Activated naive CD4-positive, alpha-beta T cell treated with anti-CD3 and anti-CD28 coated beads, Interleukin-2, amount 50 U/mL, for 72 hours (primary cell): ENCODE results near the gene ARHGAP32. TPM values are rescaled to one million over a fixed set of nuclear protein-coding genes. Genes with fewer than 3 reads are reported as not detected.
A peak's percentile ranks its signal among the peaks of the same experiment; 100 is the strongest.

ENCODE experiments used
- ATAC-seq, 2 donors: fragments of 150-1000 bp; cut with Tn5 transposase; 2 replicates each; pipeline ENCODE4 v1.10.0; 2021; ENCODE audit warnings: mild to moderate bottlenecking in 2 of 2, moderate library complexity in 2 of 2
- DNase-seq, 2 donors: peaks; one replicate each; pipeline ENCODE4 v3.0.0; 2021 to 2022; ENCODE audit warnings: low spot score in 2 of 2
- H3K27ac Mint-ChIP-seq, 2 donors: one replicate each; pipeline ENCODE4 v1.8.0; 2022; ENCODE audit warnings: mild to moderate bottlenecking in 2 of 2, mixed read lengths in 2 of 2
- H3K36me3 Mint-ChIP-seq, 2 donors: one replicate each; pipeline ENCODE4 v1.8.0; 2022; ENCODE audit warnings: mixed read lengths in 2 of 2
- H3K9me3 Mint-ChIP-seq, 2 donors: one replicate each; pipeline ENCODE4 v1.8.0; 2022; ENCODE audit warnings: mixed read lengths in 2 of 2
- total RNA-seq, 2 donors: library from RNA; stranded (reverse); gene quantifications; one replicate each; pipeline ENCODE4 v1.2.3, GENCODE V29; 2022

The ARHGAP32 gene
- total RNA-seq: 10 to 100 TPM in 1 of 2 donors, 1 to 10 TPM in 1; 9.7 to 13.4 TPM

DNA sequence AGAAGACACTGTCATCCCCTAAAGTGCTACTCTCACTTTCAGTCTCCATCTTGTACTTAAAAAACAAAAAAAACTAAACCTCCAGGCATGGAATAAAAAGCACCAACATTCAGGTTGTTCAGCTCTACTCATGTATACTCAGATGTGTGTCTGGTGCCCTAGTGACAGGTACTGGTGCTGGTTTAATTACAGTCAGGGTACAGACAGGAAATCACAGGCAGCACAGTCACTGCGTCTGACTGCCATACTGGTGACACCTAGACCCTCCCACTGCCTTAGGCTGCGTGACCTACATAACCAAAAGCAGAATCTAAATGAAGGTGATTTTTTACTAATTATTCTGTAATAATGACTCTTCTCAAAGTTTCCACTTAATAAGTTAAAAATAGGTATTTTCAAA is at the start of gene ARHGAP32:
Gene ARHGAP32 (minus strand): TSS at position 176 of the 400 bp plus-strand sequence. CDS start 127 bp downstream, at position 49.
- ATAC-seq (peak; percentile 69 to 78), DNase-seq (no peak)
- no peak within 1 kb of the TSS for H3K27ac Mint-ChIP-seq
- no peaks in the 10 kb centered on the region for H3K36me3 Mint-ChIP-seq
- H3K9me3 Mint-ChIP-seq: peaks cover 0 to 1% of the 10 kb centered on the region in 2 donors

DNA sequence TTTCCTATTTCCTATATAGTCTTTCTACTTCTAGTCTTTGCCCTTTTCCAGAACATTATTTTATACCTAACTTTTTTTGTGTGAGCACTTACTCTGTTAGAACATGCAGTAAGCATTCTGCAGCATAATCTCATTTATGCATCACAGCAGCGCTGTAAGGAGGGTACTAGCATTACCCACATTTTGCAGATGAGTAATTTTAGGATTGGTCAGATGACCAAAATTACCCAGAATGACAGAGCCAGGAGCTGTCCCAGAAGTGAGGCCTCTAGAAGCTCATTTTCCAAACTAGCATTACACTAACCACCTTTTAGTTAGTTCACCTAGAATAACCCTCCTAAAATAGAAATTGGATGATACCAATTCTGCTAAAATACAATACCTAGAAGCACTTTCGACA is 47.1 kb upstream of the ARHGAP32 start:
- peak; percentile 69 to 77 for ATAC-seq
- DNase-seq: no peak
- Mint-ChIP-seq H3K27ac (no peak overlapping the region), H3K36me3 (no peaks in the 10 kb centered on the region), H3K9me3 (peaks cover 0 to 4% of the 10 kb centered on the region in 2 donors)

DNA sequence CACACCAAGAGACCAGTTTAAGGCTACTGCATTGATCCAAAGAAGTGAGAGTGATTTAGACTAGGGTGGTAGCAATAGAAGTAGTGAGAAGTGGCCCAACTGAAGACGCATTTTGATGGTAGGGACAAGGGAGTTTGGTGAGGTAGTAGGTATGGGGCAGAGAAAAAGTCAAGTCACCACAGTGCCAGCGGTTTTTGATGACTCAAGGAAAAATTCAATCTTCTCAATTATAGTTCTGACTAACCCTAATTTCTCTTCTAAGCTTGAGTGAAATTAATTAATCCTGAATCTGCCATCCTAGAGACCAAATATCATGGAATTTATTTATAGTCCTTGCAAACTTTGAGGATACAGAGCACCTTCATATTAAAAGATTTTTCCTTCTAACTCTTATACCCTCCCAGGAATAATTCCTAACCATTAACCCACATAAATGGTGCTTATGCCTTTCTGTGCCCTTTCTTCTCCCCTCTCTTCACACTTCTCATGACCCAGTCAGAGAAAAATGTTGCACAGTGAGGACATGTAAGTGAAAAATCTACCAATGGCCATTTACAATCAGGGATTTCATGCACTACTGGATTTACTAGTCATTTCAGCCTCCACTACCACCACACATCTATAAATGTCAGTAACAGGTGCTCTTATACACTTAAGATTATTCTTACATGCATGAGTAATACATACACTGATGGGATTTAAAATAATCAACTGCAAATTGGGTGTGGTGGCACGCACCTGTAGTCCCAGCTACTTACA is 45.9 kb upstream of the ARHGAP32 start:
- Mint-ChIP-seq H3K9me3 (peaks cover 0 to 4% of the 10 kb centered on the region in 2 donors), H3K36me3 (no peaks in the 10 kb centered on the region), H3K27ac (no peak overlapping the region)
- ATAC-seq (no peak), DNase-seq (no peak)

DNA sequence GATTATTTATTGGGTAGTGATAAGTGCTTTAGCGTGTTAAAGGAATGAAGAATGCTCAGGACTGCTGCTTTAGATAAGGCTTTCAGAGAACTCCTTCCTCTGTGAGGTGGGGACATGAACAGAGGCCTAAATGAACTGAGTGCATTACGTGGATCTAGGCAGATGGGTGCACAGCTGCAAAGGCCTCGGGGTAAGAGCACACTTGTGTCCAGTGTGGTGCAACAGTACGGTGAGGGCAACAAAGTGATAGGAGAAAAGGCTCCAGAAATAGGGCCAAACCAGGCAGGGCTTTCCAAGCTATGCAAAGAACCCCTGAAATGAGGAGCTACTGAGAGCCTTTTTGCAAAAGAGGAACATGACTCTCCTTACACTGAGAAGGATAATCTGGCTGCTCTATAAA is 45.3 kb upstream of the ARHGAP32 start:
- no peak for ATAC-seq
- Mint-ChIP-seq H3K36me3 (no peaks in the 10 kb centered on the region), H3K9me3 (no peaks in the 10 kb centered on the region), H3K27ac (no peak overlapping the region)
- DNase-seq: no peak

DNA sequence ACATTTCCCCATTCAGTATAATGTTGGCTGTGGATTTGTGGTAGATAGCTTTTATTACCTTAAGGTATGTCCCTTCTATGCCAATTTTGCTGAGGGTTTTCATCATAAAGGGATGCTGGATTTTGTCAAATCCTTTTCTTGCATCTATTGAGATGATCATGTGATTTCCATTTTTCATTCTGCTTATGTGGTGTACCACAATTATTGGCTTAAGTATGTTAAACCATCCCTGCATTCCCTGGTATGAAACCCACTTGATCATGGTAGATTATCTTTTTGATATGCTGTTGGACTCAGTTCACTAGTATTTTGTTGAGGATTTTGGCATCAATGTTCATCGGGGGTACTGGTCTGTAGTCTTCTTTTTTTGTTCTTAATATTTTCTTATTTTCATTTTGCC is 44.7 kb upstream of the ARHGAP32 start:
- no peak for ATAC-seq
- DNase-seq: no peak
- Mint-ChIP-seq H3K27ac (no peak overlapping the region), H3K9me3 (no peaks in the 10 kb centered on the region), H3K36me3 (no peaks in the 10 kb centered on the region)

DNA sequence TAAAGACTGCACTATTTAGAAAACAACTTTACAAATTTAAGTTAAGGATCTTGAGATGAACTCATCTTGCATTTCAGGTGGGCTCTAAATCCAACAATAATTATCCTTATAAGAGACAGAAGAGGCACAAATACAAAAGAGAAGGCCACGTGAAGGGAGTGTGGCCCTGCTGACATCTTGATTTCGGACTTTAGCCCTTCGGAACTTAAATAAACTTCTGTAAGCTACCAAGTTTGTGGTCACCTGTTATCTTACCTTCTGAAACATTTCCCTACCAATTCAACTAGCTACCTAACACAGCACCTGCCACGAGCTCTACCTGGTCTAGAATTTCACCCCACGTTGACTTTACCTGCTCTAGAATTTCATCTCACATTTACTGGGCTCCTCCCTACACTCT is 42.9 kb upstream of the ARHGAP32 start:
- Mint-ChIP-seq H3K9me3 (no peaks in the 10 kb centered on the region), H3K27ac (no peak overlapping the region), H3K36me3 (no peaks in the 10 kb centered on the region)
- no peak for ATAC-seq
- DNase-seq: no peak

DNA sequence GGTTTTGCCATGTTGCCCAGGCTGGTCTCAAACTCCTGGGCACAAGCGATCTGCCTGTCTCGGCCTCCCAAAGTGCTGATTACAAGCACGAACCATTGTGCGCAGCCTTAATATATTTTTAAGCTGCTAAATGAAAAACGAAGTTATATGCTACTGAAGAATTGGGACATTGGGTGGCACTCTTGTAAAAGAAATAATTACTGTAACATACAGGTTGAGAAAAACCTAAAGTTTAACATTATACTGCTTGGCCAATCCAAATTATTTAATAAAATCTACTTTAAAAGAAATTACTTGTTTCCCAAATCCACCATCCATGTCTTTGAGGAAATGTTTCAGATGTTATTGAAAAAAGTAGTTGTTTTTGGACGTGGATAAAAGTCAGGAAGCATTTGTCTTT is 37.9 kb upstream of the ARHGAP32 start:
- Mint-ChIP-seq H3K27ac (no peak overlapping the region), H3K9me3 (peaks cover 11 to 14% of the 10 kb centered on the region in 2 donors), H3K36me3 (peaks cover 11 to 17% of the 10 kb centered on the region in 2 donors)
- no peak for ATAC-seq
- DNase-seq: no peak

DNA sequence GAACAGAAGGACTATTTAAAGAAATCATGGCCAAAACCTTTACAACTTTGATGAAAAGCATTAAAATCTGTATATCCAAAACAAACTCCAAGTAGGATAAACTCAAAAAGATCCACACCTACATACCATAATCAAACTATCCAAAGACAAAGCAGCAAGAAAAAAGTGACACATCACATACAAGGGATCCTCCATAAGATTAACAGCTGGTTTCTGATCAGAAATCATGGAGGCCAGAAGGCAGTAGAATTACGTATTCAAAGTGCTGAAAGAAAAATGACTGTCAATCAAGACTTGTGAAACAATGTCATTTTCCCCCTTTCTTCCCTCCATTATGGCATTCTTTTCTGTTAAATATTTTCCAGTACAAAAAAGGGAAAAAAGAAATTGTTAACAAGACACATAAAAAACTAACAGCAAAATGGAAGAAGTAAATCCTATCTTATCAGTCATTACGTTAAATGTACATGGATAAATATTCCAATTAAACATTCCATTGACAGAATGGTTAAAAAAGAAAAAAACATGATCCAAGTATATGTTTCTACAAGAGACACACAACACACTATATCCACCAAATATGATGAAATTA is 34.2 kb upstream of the ARHGAP32 start:
- Mint-ChIP-seq H3K36me3 (peaks cover 11 to 17% of the 10 kb centered on the region in 2 donors), H3K27ac (no peak overlapping the region), H3K9me3 (peaks cover 11 to 14% of the 10 kb centered on the region in 2 donors)
- DNase-seq: no peak
- ATAC-seq: no peak

DNA sequence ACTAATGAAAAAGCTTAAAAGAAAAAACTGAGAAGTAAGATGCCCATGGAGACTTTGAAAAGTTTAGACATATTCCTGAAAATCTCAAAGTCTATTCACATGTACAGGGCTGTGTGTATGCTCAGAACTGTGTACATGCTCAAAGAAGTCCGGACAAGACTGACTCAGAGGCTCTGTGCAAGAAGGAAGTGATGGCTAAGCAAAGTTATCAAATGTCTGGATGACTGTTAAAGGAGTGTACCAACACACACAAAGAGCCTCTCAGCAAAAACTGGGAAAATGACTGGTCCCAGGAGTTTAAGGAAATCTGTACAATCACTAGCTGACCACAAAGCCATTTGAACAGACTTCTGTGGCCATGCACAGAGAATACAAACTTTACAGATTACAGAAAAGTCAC is 33.1 kb upstream of the ARHGAP32 start:
- no peak for ATAC-seq
- Mint-ChIP-seq H3K36me3 (peaks cover 11 to 17% of the 10 kb centered on the region in 2 donors), H3K27ac (no peak overlapping the region), H3K9me3 (peaks cover 11 to 14% of the 10 kb centered on the region in 2 donors)
- no peak for DNase-seq

DNA sequence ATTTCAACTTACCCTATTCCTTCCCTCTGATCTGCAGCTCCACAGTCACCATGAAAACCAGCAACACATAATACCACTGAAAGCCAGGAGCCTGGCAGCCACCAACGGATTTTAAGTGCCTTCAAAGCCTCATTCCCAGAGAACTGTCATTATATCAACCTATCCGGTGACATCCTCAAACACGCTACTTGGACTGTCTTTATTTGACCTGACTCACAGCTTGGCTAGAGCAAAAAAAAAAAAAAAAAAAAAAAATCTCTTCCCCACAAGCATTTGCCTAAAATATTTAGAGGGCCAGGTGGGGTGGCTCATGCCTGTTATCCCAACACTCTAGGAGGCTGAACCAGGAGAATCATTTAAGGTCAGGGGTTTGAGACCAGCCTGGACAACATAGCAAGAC is 32.4 kb upstream of the ARHGAP32 start:
- Mint-ChIP-seq H3K27ac (no peak overlapping the region), H3K9me3 (peaks cover 11 to 14% of the 10 kb centered on the region in 2 donors), H3K36me3 (peaks cover 11 to 17% of the 10 kb centered on the region in 2 donors)
- DNase-seq (no peak), ATAC-seq (no peak)

DNA sequence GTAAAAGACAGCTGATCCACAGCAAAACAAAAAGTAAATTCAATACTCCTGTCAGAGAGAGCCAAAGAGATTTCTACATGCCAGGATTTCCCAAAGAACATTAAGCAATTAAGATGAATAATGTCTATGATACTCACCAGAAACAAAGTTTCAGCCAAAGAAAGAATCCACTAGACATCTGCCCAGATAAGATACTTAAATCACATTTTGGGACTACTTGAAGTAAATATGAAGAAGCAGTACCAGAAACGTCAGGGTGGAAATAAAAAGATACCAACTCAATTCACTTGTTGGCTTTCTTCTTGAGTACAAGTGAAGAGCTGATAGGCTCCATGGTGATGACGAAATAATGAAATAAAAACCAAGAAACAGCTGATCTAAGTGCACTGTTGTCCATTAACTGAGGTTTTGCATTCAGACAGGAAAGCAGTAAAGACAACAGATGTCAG is 31.6 kb upstream of the ARHGAP32 start:
- DNase-seq (no peak), ATAC-seq (no peak)
- H3K36me3 Mint-ChIP-seq: peaks cover 11 to 17% of the 10 kb centered on the region in 2 donors
- H3K9me3 Mint-ChIP-seq: peaks cover 11 to 14% of the 10 kb centered on the region in 2 donors
- H3K27ac Mint-ChIP-seq: no peak overlapping the region

DNA sequence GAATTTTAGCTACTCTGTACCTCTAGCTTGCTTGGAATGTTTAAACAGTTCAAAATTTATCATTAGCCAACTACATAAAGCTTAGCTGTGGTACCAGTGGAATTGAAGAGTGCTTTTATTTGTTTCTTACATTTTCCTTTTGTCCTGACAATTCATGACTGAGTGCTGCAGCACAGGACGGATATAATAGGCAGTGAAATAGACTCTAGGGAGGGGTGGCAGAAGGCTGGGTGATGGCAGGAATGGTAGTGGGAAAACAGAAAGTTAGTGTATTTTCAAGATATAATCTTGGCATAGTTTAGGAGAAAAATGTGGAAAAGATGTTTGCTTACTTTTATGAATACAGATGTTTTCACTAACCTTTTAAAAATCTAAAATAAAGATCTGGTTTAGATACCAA is 31.1 kb upstream of the ARHGAP32 start:
- DNase-seq: no peak
- H3K27ac Mint-ChIP-seq: no peak overlapping the region
- peaks cover 11 to 17% of the 10 kb centered on the region in 2 donors for H3K36me3 Mint-ChIP-seq
- H3K9me3 Mint-ChIP-seq: peaks cover 11 to 14% of the 10 kb centered on the region in 2 donors
- no peak for ATAC-seq

DNA sequence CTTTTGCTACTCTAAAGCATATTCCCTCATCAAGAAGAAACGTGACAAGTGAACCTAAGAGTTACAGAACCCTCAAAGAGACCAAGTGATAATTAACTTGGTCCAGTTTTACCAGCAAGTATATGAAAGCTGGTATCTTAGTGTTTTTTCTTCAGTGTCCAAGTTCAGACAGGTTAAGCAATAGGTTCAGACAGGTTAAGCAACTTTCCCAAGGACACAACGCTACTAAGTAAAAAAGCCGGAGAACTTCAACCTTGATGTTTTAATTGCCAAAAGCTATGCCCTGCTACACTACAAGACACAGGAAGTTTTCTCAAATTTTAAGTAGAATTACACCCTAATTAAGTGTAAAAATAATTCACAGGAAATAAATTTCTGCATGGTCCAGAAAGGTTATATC is 30.0 kb upstream of the ARHGAP32 start:
- H3K9me3 Mint-ChIP-seq: peaks cover 11 to 14% of the 10 kb centered on the region in 2 donors
- no peak overlapping the region for H3K27ac Mint-ChIP-seq
- no peak for DNase-seq
- ATAC-seq: no peak
- peaks cover 11 to 17% of the 10 kb centered on the region in 2 donors for H3K36me3 Mint-ChIP-seq

DNA sequence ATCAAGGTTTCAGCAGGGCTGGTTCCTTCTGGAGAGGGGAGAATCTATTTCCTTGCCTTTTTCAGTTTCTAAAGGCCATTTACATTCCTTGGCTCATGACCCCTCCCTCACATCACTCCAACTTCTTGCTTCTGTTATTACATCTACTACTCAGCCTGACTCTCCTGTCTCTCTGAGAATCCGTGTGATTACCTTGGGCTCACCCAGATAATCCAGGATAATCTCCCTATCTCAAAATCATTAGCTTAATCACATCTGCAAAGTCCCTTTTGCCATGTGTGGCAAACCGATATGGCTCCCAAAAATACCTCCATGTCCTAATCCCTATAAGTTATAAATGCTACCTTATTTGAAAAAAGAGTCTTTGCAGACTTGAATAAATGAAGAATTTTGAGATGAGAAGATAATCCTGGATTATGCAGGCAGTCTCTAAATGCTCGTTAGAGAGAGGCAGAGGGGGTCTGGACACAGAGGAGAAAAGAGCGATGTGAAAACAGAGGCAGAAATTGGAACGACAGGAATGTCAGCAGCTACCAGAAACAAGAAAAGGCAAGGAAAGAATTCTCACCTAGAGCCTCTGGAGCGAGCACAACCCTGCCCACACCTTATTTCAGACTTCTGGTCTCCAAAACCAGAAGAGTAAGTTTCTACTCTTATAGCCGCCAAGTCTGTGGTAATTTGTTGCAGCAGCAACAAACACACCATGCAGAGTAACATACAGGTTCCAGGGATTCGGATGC is 23.6 kb upstream of the ARHGAP32 start:
- ATAC-seq (no peak), DNase-seq (no peak)
- Mint-ChIP-seq H3K27ac (no peak overlapping the region), H3K36me3 (no peaks in the 10 kb centered on the region), H3K9me3 (no peaks in the 10 kb centered on the region)

DNA sequence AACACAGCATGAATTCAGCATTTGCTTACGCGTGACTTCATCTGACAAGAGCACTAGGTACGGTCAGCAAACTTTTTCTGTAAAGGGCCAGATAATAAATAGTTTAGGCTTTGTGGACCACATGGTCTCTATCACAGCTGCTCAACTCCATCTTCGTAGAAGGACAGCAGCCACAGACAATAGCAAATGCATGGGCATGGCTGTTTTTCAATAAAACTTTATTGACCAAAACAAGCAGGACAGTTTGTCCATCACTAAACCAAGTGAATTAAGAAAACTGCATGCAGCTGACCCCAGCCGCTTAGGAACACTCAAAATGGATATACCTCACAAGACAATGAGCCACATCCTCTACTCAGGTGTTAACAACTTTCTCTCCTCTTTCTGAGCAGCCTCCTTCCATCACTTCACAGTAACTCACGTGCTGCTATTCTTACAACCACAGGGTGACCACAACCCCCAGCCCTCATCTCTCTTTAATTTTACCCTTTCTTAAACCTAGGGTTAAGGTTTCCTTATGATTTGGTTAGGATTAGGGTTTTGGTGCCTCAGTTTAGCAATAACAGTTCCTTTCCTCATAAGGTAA is 22.7 kb upstream of the ARHGAP32 start:
- DNase-seq (no peak), ATAC-seq (peak in 1 of 2 donors; percentile 57)
- Mint-ChIP-seq H3K9me3 (no peaks in the 10 kb centered on the region), H3K36me3 (no peaks in the 10 kb centered on the region), H3K27ac (no peak overlapping the region)

DNA sequence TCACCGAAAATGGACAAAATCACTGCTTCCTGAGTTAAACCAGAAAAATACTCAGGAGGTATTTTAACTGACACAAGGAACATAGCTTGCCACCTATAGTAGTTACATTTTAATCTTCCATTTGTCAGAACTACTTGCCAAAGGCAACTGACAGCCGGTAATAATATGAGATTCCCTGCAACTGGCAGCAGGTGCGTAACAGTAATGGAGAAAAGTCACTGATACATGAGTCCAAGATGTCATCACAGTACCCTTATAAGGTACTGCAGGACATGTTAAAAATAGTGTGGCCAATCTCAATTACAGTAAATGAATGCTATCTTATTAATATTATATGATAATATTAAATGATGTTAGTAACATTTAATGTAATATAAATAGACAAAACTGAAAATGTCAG is 21.1 kb upstream of the ARHGAP32 start:
- H3K27ac Mint-ChIP-seq: no peak overlapping the region
- DNase-seq (no peak), ATAC-seq (no peak)
- no peaks in the 10 kb centered on the region for H3K9me3 Mint-ChIP-seq
- H3K36me3 Mint-ChIP-seq: no peaks in the 10 kb centered on the region

DNA sequence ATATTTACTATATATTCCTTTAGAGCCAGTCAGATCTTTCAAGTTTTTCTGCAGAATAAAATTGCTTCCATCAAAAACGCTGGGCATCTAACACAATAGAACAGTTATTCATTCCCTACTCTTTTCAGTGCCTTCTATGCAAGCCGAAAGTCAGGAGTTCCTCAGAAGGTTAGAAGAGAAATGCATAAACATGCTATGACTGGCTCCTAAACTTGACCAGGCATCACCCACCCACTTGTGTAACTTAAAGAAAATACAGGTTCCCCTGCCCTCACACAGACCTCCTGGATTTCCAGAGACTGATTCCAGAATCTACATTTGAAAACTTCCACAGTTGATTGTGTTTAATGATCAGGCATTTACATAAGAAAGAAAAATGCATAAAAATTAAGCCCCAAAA is 19.3 kb upstream of the ARHGAP32 start:
- no peak for DNase-seq
- no peak overlapping the region for H3K27ac Mint-ChIP-seq
- H3K9me3 Mint-ChIP-seq: no peaks in the 10 kb centered on the region
- no peak for ATAC-seq
- no peaks in the 10 kb centered on the region for H3K36me3 Mint-ChIP-seq
